ENCODE results near the gene EHBP1L1. TPM values are rescaled to one million over a fixed set of nuclear protein-coding genes. Genes with fewer than 3 reads are reported as not detected.

The EHBP1L1 gene
- total and polyA plus RNA-seq, 2 of the 8 experiments (the other 6 are each of a cell fraction or from before 2014, with no cell fraction given), result 4.3 to 6.6 TPM

DNA sequence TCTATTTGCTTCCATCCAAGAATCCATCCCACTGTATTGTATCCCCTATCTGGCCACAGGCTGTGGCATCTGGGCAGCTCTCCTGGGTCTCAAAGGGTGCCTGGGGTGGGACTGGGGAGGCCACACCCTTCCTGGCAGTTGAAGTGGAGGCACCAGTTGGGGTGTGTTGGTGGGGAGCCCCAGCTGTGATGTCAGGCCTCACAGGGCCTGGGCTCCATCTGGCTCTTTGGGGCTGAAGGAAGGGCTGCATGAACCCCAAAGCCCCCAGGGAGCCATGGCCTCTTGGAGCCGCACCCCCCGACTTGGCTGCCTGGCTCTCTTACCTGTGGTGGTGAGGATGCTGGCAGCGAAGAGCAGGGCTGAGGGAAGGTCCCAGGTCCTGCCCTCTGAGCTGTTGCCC is 19.3 kb downstream of the EHBP1L1 start:
- no peak overlapping the region for H3K4me2 ChIP-seq (ENCODE audit: insufficient read depth in 1 of 2, low read depth in 2 of 2, low read length in 2 of 2)
- no peak overlapping the region for H2BK20ac ChIP-seq (ENCODE audit: low read length)
- peaks cover 0 to 10% (median 2%) of the 10 kb centered on the region in 4 experiments; a peak in 3 of 8 replicates for H3K36me3 ChIP-seq (ENCODE audit: control insufficient read depth in 2 of 4, insufficient read depth in 4 of 4, low read length in 3 of 4)
- H3K4me1 ChIP-seq (replicated peaks in 1 of 4; ENCODE audit: control insufficient read depth in 3 of 4, insufficient read depth in 4 of 4, low read length in 3 of 4), result peaks cover 3 to 10% (median 8%) of the 10 kb centered on the region in 4 experiments
- H3K4ac ChIP-seq (replicated peaks; ENCODE audit: insufficient read length, low read depth, low read length), result no peak overlapping the region
- no peaks in the 10 kb centered on the region for H3K79me1 ChIP-seq (ENCODE audit: low read depth, low read length)
- no peak overlapping the region for H2AFZ ChIP-seq (ENCODE audit: low read length)
- H2BK5ac ChIP-seq (ENCODE audit: low read depth, low read length), result no peak overlapping the region
- no peak overlapping the region for H3K56ac ChIP-seq (replicated peaks; ENCODE audit: insufficient read length, low read depth, low read length)
- DNase-seq (ENCODE audit: low read depth in 1 of 2, low spot score in 2 of 2) (no peak), FAIRE-seq (no peak)
- no peaks in the 10 kb centered on the region for H3K9me3 ChIP-seq (ENCODE audit: insufficient read depth in 2 of 2, low read depth in 1 of 2, low read length in 1 of 2)
- no peaks in the 10 kb centered on the region for H3K79me2 ChIP-seq (ENCODE audit: control insufficient read depth in 1 of 2, insufficient read depth in 2 of 2, low read length in 2 of 2)
- POLR2A ChIA-PET (ENCODE audit: partially characterized antibody), result interaction anchor here (1.2 to 6.8 kb wide), 6 partner anchors 10 to 95 kb away, joined by 3 to 41 read pairs (median 4); partner anchors contain the start of genes MAP3K11 and PCNX3
- CTCF ChIA-PET (ENCODE audit: partially characterized antibody), result interaction anchor here (0.6 to 12.3 kb wide), 12 partner anchors 9 to 314 kb away, joined by 3 to 227 read pairs (median 13); partner anchors contain the start of genes EHBP1L1, FAM89B and LTBP3
- H3K23me2 ChIP-seq (ENCODE audit: low read depth, low read length), result peaks cover 9% of the 10 kb centered on the region; the same call in 1 of the 2 replicates
- H2BK120ac ChIP-seq (replicated peaks; ENCODE audit: low read depth, low read length), result no peak overlapping the region
- H3K18ac ChIP-seq (ENCODE audit: extremely low read depth, low read length), result no peak overlapping the region
- peaks cover 8 to 27% (median 19%) of the 10 kb centered on the region in 4 experiments for H3K27me3 ChIP-seq (replicated peaks in 1 of 4; ENCODE audit: control insufficient read depth in 3 of 4, extremely low read depth in 1 of 4, insufficient read depth in 3 of 4, low read length in 3 of 4)
- H2AK5ac ChIP-seq (ENCODE audit: low read depth, low read length), result no peak overlapping the region
- H2BK12ac ChIP-seq (ENCODE audit: low read depth, low read length), result no peak overlapping the region
- peaks cover 0 to 4% of the 10 kb centered on the region in 2 experiments for H4K20me1 ChIP-seq (replicated peaks in 1 of 2; ENCODE audit: control insufficient read depth in 1 of 2, insufficient read depth in 2 of 2, low read length in 2 of 2)
- no peak overlapping the region for H3K9ac ChIP-seq (replicated peaks in 1 of 4; ENCODE audit: extremely low read depth in 1 of 4, low read depth in 3 of 4, low read length in 3 of 4)
- no peak overlapping the region for H4K5ac ChIP-seq (ENCODE audit: insufficient read length, low read depth, low read length)
- no peak overlapping the region for H3K4me3 ChIP-seq (ENCODE audit: extremely low read depth in 1 of 4, insufficient read depth in 2 of 4, low read depth in 3 of 4, low read length in 4 of 4)
- no peak overlapping the region for H3K14ac ChIP-seq (ENCODE audit: insufficient read length)
- H4K91ac ChIP-seq (replicated peaks; ENCODE audit: insufficient read length, low read length), result no peak overlapping the region
- no peak overlapping the region for H4K8ac ChIP-seq (ENCODE audit: extremely low read depth, insufficient read depth, low read length)
- H3K23ac ChIP-seq (ENCODE audit: insufficient read length), result no peak overlapping the region
- H3K27ac ChIP-seq (ENCODE audit: low read depth, low read length), result no peak overlapping the region
- WGBS, 2 experiments (ENCODE audit: extremely low coverage in 1 of 2, insufficient coverage in 1 of 2, insufficient read length in 1 of 2, insufficient replicate concordance in 2 of 2, low coverage in 1 of 2, low lambda C conversion rate in 2 of 2, missing lambda C conversion rate in 1 of 2), result 78% methylated on average over 3 of the region's 3 CpGs; no CpG with 5 or more reads in 1 of the 2 experiments
- no peak overlapping the region; the same call in 1 of the 2 replicates for H2BK15ac ChIP-seq (ENCODE audit: low read length)
- no peak for TF ChIP-seq ASH2L (IDR thresholded peaks at IDR 0.05; ENCODE audit: low read length)
- no peak for TF ChIP-seq SP4 (IDR thresholded peaks at IDR 0.05; ENCODE audit: low read length)
- TF ChIP-seq JUND (IDR thresholded peaks at IDR 0.05; ENCODE audit: low read length), result no peak
- TF ChIP-seq ZNF274 (IDR thresholded peaks at IDR 0.05; ENCODE audit: borderline replicate concordance, extremely low read depth, low read length), result no peak
- no peak for TF ChIP-seq CREB1 (IDR thresholded peaks at IDR 0.05)
- TF ChIP-seq KDM5A (IDR thresholded peaks at IDR 0.05; ENCODE audit: low read length), result no peak
- TF ChIP-seq GABPA (IDR thresholded peaks at IDR 0.05; ENCODE audit: borderline replicate concordance, insufficient read depth, low read length), result no peak
- no peak for TF ChIP-seq RXRA (IDR thresholded peaks at IDR 0.05; ENCODE audit: insufficient read depth, low read depth, low read length)
- no peak for TF ChIP-seq HDAC2 (IDR thresholded peaks at IDR 0.05; ENCODE audit: borderline replicate concordance in 1 of 2, low read depth in 2 of 2, low read length in 2 of 2)
- TF ChIP-seq RNF2 (IDR thresholded peaks at IDR 0.05; ENCODE audit: borderline replicate concordance, low read depth, low read length, missing control alignments, poor library complexity, severe bottlenecking), result no peak
- no peak for TF ChIP-seq POU5F1 (IDR thresholded peaks at IDR 0.05; ENCODE audit: low read depth, low read length)
- no peak for TF ChIP-seq CHD1 (IDR thresholded peaks at IDR 0.05; ENCODE audit: low read depth, low read length)
- no peak for TF ChIP-seq RBBP5 (IDR thresholded peaks at IDR 0.05; ENCODE audit: borderline replicate concordance, low read depth, low read length)
- no peak for TF ChIP-seq SIN3A (conservative IDR thresholded peaks at IDR 0.05 in 1 of 2, IDR thresholded peaks at IDR 0.05 in 1 of 2; ENCODE audit: low read depth in 1 of 2, low read length in 2 of 2)
